ENCODE results near the gene TLN1.

The TLN1 gene

GRCh38 chr9:35703906-35704672 lies 27.9 kb downstream of the TLN1 start:
- no peak overlapping the region for H3K4me3 ChIP-seq (ENCODE audit: low read depth, low read length)
- no peak for TF ChIP-seq CTCF (IDR thresholded peaks at IDR 0.05; ENCODE audit: borderline replicate concordance, insufficient read depth, low read depth, low read length)

- no peak for TF ChIP-seq CTCF (IDR thresholded peaks at IDR 0.05; ENCODE audit: borderline replicate concordance, insufficient read depth, low read depth, low read length)
- no peak overlapping the region for H3K4me3 ChIP-seq (ENCODE audit: low read depth, low read length)
Observed at GRCh38 chr9:35702696-35703095, 29.3 kb downstream of the TLN1 start.

GRCh38 chr9:35700942-35701341 lies 31.1 kb downstream of the TLN1 start:
- TF ChIP-seq CTCF (IDR thresholded peaks at IDR 0.05; ENCODE audit: borderline replicate concordance, insufficient read depth, low read depth, low read length), result no peak
- H3K4me3 ChIP-seq (ENCODE audit: low read depth, low read length), result no peak overlapping the region

GRCh38 chr9:35700031-35700430 lies 32.0 kb downstream of the TLN1 start:
- TF ChIP-seq CTCF (IDR thresholded peaks at IDR 0.05; ENCODE audit: borderline replicate concordance, insufficient read depth, low read depth, low read length), result no peak
- no peak overlapping the region for H3K4me3 ChIP-seq (ENCODE audit: low read depth, low read length)

GRCh38 chr9:35698231-35698630 lies 33.8 kb downstream of the TLN1 start:
- no peak for TF ChIP-seq CTCF (IDR thresholded peaks at IDR 0.05; ENCODE audit: borderline replicate concordance, insufficient read depth, low read depth, low read length)
- no peak overlapping the region for H3K4me3 ChIP-seq (ENCODE audit: low read depth, low read length)

- no peak overlapping the region for H3K4me3 ChIP-seq (ENCODE audit: low read depth, low read length)
- TF ChIP-seq CTCF (IDR thresholded peaks at IDR 0.05; ENCODE audit: borderline replicate concordance, insufficient read depth, low read depth, low read length), result no peak
Observed at GRCh38 chr9:35697486-35697885, 34.5 kb downstream of the TLN1 start.

GRCh38 chr9:35696520-35697215 lies 35.3 kb downstream of the TLN1 start:
- TF ChIP-seq CTCF (IDR thresholded peaks at IDR 0.05; ENCODE audit: borderline replicate concordance, insufficient read depth, low read depth, low read length), result peak; percentile 96
- no peak overlapping the region for H3K4me3 ChIP-seq (ENCODE audit: low read depth, low read length)

All from GM12875 (cell line).